ENCODE measurements around the gene COL3A1.

The COL3A1 gene

DNA sequence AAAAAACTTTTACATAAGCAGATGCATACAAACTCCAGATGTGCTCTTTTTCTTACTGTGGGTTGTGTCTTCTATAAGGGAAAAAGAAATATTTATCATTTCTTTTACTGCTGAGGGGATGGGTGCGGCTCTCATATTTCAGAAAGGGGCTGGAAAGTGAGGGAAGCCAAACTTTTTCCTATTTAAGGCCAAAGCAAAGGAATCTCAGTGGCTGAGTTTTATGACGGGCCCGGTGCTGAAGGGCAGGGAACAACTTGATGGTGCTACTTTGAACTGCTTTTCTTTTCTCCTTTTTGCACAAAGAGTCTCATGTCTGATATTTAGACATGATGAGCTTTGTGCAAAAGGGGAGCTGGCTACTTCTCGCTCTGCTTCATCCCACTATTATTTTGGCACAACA lies at the start of gene COL3A1:
COL3A1 (plus strand) TSS at position 210 of the 400 bp plus-strand sequence; CDS start at position 327, 117 bp downstream.
- no peak for DNase-seq (ENCODE audit: low read depth in 1 of 2, low spot score in 1 of 2)

DNA sequence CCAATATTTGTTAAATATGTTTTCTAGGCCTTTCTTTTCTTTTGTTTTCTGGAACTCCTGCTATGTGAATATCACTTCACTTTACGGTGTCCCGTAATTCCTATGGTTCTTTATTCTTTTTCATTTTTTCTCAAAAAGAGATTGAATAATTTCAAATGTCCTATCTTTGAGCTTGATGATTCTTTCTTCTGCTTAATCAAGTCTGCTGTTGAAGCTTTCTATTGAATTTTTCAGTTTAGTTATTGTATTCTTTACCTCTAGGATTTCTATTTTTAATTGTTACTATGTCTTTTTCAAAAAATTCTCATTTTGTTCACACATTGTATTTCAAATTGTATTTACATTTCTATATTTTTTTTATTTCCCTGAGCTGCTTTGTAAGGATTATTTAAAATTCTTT lies 45.5 kb upstream of the COL3A1 start:
- no peak for DNase-seq (ENCODE audit: low read depth in 1 of 2, low spot score in 1 of 2)

GRCh38 chr2:188931361-188931760 lies 42.8 kb upstream of the COL3A1 start:
- DNase-seq (ENCODE audit: low read depth in 1 of 2, low spot score in 1 of 2), result no peak

DNA sequence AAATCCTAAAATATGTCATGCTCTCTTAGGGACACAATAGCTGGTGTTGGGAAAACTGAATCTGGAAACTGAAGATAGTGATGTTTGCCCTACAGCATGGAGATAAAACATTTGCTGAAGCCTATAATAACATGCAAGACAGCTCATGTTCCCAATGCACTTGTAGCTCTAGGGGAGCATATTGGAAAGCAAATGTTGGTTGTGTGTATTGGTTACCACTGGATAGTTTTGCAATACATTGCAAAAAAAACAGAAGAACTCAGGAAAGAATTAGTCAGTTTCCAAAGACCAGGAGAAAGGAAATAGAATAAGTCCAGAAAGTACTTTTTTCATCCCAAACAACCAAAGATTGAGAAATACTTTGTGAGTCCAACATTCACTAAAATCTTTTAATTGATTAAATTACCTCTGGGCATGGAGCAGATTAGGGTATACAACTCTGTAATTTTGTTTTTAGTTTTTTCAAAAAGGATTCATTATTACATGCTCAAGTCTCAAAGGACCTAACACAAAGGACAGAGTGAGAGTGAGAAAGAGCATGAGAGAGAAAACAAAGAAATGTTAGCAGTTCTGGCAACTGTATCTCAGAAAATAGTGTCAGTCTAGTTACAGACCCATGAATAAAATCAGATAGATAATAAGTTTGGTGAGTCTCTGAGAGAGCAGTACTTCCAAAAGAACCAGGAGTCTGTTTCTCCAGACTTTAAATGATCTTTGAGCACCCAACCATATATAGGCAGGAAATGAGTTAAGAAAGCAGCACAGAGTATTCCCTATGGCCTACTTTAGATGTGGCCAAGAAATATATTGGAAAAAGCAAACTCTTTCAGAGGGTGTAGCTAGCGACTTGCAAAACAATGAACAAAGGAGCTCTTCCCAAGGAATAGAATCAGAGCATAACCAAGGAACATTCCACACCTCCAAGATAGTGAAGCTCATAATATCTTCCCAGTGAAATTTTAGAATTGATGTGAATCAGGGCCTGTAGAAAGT lies 36.6 kb upstream of the COL3A1 start:
- DNase-seq (ENCODE audit: low read depth in 1 of 2, low spot score in 1 of 2), result no peak

GRCh38 chr2:188940171-188940570 lies 34.0 kb upstream of the COL3A1 start:
- no peak for DNase-seq (ENCODE audit: low read depth in 1 of 2, low spot score in 1 of 2)

DNA sequence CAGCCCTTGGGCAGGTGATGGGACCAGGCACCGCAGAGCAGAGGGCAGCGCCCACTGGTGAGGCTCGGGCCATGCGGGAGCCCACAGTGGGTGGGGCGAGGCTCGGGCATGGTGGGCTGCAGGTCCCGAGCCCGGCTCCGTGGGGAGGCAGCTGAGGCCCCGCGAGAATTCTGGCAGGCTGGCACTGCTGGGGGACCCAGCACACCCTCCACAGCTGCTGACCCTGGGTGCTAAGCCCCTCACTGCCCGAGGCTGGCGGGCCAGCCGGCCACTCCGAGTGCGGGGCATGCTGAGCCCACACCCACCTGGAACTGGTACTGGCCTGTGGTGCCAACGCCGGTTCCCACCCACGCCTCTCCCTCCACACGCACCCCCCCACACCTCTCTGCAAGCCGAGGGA lies 29.7 kb upstream of the COL3A1 start:
- no peak for DNase-seq (ENCODE audit: low read depth in 1 of 2, low spot score in 1 of 2)

DNA sequence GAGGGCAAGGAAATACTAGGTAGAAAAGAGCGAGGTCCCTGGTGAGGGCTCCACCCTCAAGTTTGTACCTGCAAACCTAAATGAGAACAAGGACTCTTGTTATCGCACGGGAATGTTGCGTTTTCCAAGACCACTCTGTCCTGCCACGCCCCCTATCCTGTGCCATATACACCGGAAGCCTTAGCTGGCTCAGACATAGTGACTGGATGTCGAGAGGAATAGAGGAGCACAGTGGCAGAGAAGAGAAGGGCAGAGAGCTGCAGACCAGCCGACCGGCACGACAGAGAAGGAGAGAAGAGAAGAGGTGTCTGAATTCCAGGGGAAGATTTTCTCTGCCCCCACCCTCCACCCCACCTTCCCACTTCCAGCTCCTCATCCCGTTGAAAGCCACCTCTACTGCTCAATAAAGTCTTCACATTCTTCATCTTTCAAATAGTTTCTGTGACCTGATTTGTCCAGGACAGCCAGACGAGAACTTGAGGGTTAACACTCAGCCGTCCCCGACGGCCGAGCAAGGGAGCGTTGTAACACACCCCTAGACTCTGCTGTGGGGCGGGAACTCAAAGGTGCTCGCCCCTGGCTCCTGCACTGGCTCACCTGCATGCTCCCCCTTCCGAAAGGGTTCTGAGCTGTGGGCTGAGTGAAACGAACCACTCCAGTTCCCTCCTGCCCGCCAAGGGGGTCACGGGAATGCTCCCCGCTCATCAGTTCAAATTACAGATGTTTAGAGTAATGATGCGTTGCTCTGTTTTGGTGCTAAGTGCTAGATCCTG lies 24.9 kb upstream of the COL3A1 start:
- DNase-seq (ENCODE audit: low read depth in 1 of 2, low spot score in 1 of 2), result no peak

DNA sequence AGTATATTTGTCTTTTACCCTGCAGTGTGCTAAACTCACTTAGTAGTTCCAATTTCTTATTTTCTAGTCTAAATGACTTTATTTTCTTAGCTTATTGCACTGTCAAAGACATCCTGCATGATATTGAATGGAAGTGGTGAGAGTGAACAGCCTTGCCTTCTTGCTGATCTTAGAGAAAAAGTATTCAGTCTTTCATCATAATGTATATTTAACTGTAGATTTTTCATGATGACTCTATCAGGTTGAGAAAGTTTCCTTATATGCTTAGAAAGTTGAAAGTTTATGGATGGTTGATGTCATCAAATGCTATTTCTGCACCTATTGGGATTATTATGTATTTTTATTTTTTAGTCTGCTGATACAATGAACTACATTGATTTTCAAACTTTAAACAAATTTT lies 21.3 kb upstream of the COL3A1 start:
- no peak for DNase-seq (ENCODE audit: low read depth in 1 of 2, low spot score in 1 of 2)

DNA sequence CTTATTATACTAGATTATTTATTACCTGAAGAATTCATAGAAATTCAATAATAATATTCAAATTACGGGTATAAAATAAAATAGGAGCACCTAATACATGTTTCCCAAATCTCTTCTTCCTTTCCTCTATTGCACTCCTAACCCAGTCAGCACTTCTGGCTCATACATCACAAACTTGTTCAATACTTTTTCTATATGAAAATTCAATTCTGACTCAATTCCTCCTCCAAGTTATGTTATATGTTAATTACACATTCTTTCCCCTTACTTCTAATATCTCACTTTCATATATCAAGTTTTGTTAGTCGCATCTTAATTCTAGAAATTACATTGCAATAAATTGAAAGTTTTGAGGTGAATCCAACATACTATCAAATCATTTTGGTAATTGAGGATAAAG lies 17.9 kb upstream of the COL3A1 start:
- no peak for DNase-seq (ENCODE audit: low read depth in 1 of 2, low spot score in 1 of 2)

DNA sequence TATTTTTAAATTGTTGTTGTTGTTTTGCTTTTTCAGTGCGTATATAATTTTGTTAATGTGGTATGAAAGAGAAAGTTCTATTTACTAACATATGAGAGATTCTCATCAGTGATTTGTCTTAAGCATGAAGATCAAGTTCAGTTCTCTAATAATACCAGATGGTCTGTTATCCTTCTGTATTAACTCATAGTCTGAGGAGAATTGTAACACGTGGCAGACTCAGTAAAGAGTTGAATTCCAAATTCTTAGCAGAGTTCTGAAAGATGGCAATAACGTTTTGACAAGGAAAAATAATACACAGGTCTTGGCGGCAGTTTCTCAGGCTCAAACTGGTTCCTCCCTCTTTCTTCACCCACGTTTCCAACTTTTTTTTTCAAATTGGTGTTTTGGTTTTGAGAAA lies 17.2 kb upstream of the COL3A1 start:
- no peak for DNase-seq (ENCODE audit: low read depth in 1 of 2, low spot score in 1 of 2)

GRCh38 chr2:188957646-188958045 lies 16.5 kb upstream of the COL3A1 start:
- no peak for DNase-seq (ENCODE audit: low read depth in 1 of 2, low spot score in 1 of 2)

GRCh38 chr2:188963741-188964140 lies 10.4 kb upstream of the COL3A1 start:
- no peak for DNase-seq (ENCODE audit: low read depth in 1 of 2, low spot score in 1 of 2)

DNA sequence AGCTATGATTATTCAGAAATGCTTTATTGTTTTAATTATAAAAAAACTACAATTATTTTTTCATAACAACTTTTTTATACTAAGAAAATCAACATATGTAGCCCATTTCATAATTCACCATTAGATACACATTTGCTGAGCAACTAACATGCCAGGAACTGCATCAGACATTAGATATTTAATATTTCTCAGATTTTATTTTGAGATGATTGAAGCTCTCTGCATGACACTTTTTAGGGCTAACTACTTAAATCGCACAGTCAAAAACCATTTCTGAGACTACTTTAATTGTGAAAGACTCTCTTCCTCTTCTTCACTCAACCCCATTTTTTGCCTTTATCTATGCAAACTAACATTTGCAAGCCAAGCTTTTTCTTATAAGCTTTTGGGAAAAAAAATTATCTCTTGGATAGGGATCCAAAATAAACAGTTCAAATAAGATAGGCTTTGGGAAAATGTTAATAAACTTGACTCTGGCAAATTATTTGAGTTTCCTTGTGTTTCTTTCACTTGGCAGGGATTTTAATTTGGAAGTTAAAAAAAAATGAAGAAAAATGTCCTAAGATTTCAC lies 9.1 kb upstream of the COL3A1 start:
- DNase-seq (ENCODE audit: low read depth in 1 of 2, low spot score in 1 of 2), result no peak

- DNase-seq (ENCODE audit: low read depth in 1 of 2, low spot score in 1 of 2), result no peak
These were observed 8.6 kb upstream of the COL3A1 start for GRCh38 chr2:188965563-188965962.

DNA sequence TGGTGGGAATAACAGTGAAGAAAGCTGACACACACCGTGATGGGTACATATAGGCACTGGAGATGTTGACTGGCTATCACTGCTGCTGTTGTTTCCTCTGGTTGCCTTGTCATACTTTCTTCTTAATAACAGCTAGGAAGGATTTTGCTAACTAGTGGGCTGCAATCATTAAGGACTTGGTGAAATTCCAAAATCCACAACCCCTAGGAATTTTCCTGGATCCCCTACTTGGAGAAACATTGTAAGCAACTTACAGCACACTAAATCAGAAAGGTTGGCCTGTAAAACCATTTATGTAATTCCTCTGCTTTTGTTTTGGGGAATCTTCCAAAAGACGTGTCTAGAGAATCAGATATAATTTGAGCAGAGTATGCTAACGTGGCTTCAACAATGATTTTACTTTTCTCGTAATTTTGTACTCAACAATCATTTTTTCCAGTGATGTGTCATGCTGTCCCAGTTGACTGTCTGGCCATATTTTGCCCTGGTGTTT lies 8.0 kb upstream of the COL3A1 start:
- no peak for DNase-seq (ENCODE audit: low read depth in 1 of 2, low spot score in 1 of 2)

- DNase-seq (ENCODE audit: low read depth in 1 of 2, low spot score in 1 of 2), result no peak
These were observed 7.3 kb upstream of the COL3A1 start for GRCh38 chr2:188966728-188967440.

DNA sequence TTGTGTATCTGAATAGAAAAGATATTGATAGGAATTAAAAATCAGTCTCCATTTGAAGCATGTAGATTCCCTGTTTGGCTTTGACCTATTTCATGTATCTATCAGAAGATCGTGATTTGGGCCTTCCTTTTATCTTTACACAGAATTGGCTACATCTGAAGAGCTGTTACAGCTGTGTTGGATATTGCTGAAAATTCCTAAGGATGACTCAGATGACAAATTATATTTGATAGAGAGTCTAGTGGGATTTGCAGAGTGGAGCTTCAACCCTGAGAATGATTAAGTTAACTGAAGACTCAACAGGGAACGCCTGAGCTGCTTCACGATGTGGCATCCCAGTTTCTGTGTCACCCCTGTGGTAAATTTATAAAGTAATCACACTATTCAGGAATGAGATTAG lies 4.9 kb upstream of the COL3A1 start:
- no peak for DNase-seq (ENCODE audit: low read depth in 1 of 2, low spot score in 1 of 2)

DNA sequence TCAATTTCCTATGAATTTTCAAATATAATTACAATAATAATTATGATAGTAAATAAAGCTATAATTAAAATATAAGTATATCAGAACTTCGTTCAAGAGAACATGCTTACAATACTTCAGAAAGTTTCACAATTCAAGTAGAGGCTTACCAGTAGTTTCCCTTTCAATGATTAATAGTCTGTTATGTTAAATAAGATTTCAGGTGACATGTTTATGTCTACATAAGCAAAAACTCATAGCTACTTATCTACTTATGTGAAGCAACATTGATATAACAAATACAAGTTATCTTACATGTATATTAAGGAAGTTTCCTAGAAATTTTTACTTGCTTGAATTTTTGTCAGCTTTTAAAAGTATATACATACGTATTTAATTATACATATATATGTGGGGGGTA lies 4.5 kb upstream of the COL3A1 start:
- no peak for DNase-seq (ENCODE audit: low read depth in 1 of 2, low spot score in 1 of 2)

GRCh38 chr2:188970211-188970610 lies 4.0 kb upstream of the COL3A1 start:
- DNase-seq (ENCODE audit: low read depth in 1 of 2, low spot score in 1 of 2), result no peak

DNA sequence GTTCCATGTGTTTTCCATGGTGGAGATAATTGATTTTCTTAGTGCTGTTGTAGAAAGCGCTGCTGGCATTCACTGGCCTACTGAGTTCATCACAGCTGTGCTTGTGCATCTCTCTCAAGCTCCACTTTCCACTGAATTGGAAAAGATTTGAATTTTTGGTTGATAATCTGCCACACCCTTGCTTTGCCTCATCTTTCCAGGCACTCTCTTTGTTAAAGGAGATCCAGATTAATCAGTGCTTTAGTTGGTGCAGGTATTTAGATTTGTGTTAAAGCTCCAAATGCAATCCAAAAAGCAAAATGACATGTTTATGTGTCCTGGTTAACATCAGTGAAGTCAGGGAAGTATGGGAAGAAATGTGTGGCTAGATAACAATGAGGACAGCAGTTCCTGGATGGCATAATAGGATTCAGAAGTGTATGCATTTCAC lies 2.7 kb upstream of the COL3A1 start:
- no peak for DNase-seq (ENCODE audit: low read depth in 1 of 2, low spot score in 1 of 2)

- no peak for DNase-seq (ENCODE audit: low read depth in 1 of 2, low spot score in 1 of 2)
These were observed 532 bp upstream of the COL3A1 start for GRCh38 chr2:188973641-188974040.

Data from activated CD4-positive, alpha-beta T cell treated with anti-CD3 and anti-CD28 coated beads, Interleukin-2, amount 50 U/mL, for 24 hours (primary cell).